ENCODE measurements around the gene PDLIM4.

The PDLIM4 gene

DNA sequence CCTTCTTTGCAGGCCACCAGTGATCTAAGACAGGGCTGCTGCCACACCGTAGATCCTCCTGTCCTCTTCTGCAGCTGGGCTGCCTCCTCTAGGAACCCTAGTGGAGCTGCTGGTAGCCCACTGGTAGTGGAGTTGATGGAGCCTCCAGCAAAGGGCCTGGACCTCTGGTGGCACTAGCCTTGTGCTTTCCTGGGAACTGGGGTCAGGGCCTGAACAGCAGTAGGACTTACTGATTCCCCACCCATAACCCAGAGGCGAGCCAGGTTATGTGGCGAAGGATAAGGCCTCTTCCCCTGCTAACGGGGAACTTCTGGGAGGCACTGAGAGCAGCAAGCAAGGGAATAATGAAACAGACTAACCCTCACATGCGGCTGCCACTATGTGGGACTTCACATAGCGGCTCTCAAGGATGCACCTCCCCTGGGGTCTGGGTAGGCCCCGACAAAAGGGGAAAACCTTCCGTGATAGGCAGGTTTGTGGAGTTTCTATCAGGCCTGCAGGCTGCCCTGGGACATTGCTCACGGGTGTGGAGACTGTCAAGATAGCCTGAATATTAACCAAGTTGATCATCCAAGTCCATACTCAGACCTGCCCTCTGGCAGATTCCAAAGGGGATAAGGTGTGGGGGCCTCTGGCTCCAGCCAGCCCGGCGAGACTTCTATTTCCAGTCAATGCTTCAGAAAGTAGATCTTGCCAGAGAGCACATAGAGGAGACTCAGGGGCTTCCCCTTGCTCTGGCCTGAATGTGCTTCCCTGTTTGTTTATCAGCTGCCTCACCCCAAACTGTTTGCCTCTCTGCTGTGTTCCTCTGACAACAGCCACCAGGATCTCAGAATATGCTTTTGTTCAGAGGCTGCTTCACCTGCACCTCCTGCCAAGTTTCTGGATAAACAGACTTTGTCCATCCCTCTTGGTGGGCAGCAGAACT lies 44.1 kb downstream of the PDLIM4 start:
- DNase-seq (ENCODE audit: low spot score) (no peak), FAIRE-seq (no peak)

DNA sequence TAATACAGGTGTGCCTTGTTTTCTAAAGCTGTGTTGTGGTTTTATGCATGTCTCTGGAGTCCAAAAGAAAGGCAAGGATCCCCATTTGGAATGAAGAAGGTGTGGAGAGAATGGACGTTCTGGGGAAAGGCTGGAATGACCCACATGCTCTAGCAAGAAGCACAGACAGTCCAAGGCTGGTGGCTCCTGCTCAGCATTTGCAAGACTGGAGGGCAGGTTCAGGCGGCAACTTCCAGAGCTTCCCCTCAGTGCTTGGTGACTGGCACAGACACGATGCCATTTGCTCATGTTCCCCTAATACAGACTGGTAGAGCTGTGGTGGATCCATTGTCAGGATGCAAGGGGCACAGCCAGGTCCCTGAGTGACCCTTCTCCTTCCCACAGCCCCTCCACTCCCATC lies 44.9 kb downstream of the PDLIM4 start:
- no peak for FAIRE-seq

DNA sequence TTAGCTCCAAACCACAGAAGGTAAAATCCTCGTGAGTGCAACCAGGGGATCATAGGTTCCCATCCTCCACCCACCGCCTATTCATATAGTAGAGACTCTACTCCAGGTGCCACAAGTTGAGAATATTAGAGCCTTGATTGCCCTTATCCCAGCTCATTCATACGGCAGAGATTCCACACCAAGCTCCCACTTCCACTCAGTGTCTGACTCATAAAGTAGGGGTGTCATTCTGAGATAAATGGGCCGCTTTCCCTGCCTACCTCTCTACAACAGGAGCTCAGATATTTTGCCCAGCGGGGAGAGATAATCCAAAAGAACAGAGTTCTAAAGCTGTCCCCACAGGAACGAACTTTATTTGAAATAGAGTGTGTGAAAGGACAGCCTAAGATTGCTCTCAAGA lies 46.1 kb downstream of the PDLIM4 start:
- FAIRE-seq, result no peak
- DNase-seq (ENCODE audit: low spot score), result no peak

More for the DNA sequence above, 44.9 kb downstream of the PDLIM4 start:
- DNase-seq (ENCODE audit: low spot score), result no peak

DNA sequence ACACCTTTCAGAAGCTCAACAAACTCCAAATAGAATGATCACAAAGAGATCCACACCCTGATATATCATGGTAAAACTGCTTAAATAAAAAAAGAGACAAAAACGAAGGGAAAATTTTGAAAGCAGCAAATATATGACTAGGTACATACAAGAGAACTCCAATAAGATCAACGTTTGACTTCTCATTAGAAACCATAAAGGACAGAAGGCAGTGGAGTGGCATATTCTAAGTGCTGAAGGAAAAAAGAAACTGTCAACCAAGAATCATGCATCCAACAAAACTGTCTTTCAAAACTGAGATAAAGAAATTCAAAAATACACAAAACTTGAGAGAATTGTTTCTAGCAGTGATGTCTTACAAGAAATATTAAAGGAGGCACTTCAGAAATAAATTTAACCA lies 47.9 kb downstream of the PDLIM4 start:
- DNase-seq (ENCODE audit: low spot score), result no peak

GRCh38 chr5:132308701-132309100 lies 51.2 kb downstream of the PDLIM4 start:
- peak; percentile 5 for FAIRE-seq
- DNase-seq (ENCODE audit: low spot score), result no peak

More for the DNA sequence above, 47.9 kb downstream of the PDLIM4 start:
- no peak for FAIRE-seq

GRCh38 chr5:132309679-132310078 lies 52.2 kb downstream of the PDLIM4 start:
- FAIRE-seq (no peak), DNase-seq (ENCODE audit: low spot score) (no peak)

DNA sequence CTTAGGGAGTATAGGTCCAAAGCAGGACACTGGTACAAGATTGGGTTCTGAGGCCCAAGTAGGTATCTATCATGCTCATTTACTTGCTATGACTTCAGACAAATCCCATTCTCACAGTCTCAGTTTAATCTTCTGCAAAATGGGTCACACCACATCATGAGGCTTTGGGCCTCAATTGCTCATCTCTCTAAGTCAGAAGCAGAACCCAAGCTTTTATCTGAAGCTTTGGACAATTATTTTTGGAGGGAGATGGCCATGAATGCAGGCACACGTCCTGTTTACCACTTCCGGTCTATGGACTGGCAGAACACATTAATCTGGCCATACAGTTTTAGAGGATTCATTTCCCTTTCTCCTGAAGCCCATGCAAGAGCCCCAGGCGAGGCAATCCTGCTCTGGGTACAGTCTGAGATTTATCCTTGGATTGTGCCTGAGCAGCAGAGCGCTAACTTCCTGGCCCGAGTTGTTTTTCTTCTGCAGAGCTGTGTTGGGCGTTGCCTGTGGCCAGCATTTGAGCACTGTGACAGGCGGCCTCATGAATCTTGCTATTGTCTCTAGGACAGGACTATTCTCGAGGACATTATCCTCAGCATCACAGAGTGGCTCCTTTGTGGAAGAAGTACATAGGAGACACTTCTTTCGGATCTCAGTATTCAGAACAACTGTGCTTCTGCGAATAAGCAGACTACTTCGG lies 52.8 kb downstream of the PDLIM4 start:
- DNase-seq (ENCODE audit: low spot score) (no peak), FAIRE-seq (no peak)

GRCh38 chr5:132313366-132313765 lies 55.9 kb downstream of the PDLIM4 start:
- no peak for FAIRE-seq
- no peak for DNase-seq (ENCODE audit: low spot score)

GRCh38 chr5:132313961-132314432 lies 56.5 kb downstream of the PDLIM4 start:
- DNase-seq (ENCODE audit: low spot score) (no peak), FAIRE-seq (no peak)

- DNase-seq (ENCODE audit: low spot score), result no peak
These were observed 58.1 kb downstream of the PDLIM4 start for GRCh38 chr5:132315529-132316067.

GRCh38 chr5:132319975-132320374 lies 62.5 kb downstream of the PDLIM4 start:
- DNase-seq (ENCODE audit: low spot score) (no peak), FAIRE-seq (no peak)

More at GRCh38 chr5:132315529-132316067, 58.1 kb downstream of the PDLIM4 start:
- no peak for FAIRE-seq

DNA sequence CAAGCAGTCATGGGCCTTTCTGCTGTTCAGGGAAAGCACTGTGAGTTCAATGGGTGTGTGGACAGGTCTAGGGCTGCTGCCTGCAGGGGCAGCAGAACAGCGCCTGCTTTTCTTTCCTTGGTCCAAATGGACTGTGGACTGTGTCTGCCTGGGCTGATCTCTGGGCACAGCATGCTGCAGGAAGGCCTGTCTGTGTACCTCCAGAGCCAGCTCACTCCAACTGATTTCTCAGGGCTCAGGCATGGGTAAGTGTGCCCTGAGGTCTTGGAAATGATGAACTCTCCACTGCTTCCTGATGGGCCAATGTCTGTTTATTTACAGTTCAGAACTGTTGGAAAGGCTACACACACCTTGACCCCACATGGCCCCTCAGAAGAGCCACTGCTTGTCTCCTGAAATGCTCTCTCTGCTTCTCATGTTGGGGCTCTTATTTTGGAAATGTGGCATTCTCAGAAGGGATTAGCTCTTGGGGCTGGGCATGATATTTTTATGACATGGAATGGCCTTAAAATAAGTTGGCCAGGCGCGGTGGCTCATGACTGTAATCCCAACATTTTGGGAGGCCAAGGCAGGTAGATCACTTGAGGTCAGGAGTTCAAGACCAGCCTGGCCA lies 63.7 kb downstream of the PDLIM4 start:
- DNase-seq (ENCODE audit: low spot score) (no peak), FAIRE-seq (no peak)

DNA sequence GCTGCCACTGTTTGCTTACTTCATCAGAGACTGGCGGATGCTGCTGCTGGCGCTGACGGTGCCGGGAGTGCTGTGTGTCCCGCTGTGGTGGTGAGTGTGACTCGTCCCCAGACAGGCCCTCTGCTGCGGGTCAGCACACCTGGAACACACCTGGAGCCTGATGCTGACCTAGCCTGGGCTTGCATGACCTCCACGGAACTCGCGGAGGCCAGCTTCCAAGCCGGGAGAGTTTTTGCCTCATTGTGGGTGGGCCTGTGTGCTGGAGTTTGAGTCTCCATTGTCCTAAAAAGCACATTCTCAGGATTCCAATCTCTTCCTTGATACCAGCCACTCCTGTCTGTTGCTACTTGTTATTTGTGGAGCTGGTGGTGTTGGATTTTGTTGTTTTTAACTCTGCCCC lies 64.8 kb downstream of the PDLIM4 start:
- FAIRE-seq (no peak), DNase-seq (ENCODE audit: low spot score) (no peak)

All from urothelium cell line (cell line).